ENCODE data around the gene METTL16.
"Not testable (repeated sequence)": the region's sequence is repeated elsewhere in the genome, so short reads cannot be mapped to it uniquely, and the experiment has no call there.

Gene METTL16

GRCh38 chr17:2502871-2503580, 8.7 kb downstream of the METTL16 start:
- DNase-seq: no peak

GRCh38 chr17:2500446-2500845, 11.2 kb downstream of the METTL16 start:
- no peak for DNase-seq

- not testable (repeated sequence) for DNase-seq
Measured at GRCh38 chr17:2489286-2489685, 22.4 kb downstream of the METTL16 start.

- DNase-seq: no peak
Measured at GRCh38 chr17:2487306-2487705, 24.4 kb downstream of the METTL16 start.

GRCh38 chr17:2486709-2487108, 25.0 kb downstream of the METTL16 start:
- not testable (repeated sequence) for DNase-seq

GRCh38 chr17:2485970-2486369, 25.7 kb downstream of the METTL16 start:
- no peak for DNase-seq

GRCh38 chr17:2485543-2485942, 26.1 kb downstream of the METTL16 start:
- no peak for DNase-seq

- DNase-seq: no peak
Measured at GRCh38 chr17:2484876-2485275, 26.8 kb downstream of the METTL16 start.

- no peak for DNase-seq
Measured at GRCh38 chr17:2483084-2483483, 28.6 kb downstream of the METTL16 start.

GRCh38 chr17:2482218-2482617, 29.5 kb downstream of the METTL16 start:
- no peak for DNase-seq

- DNase-seq: no peak
Measured at GRCh38 chr17:2481760-2482159, 29.9 kb downstream of the METTL16 start.

GRCh38 chr17:2478458-2478857, 33.2 kb downstream of the METTL16 start:
- DNase-seq: no peak

- no peak for DNase-seq
Measured at GRCh38 chr17:2475056-2475455, 36.6 kb downstream of the METTL16 start.

- DNase-seq: no peak
Measured at GRCh38 chr17:2474371-2474770, 37.3 kb downstream of the METTL16 start.

- no peak for DNase-seq
Measured at GRCh38 chr17:2468270-2468669, 43.4 kb downstream of the METTL16 start.

- no peak for DNase-seq
Measured at GRCh38 chr17:2466931-2467330, 44.8 kb downstream of the METTL16 start.

- no peak for DNase-seq
Measured at GRCh38 chr17:2462481-2462880, 49.2 kb downstream of the METTL16 start.

- DNase-seq: no peak
Measured at GRCh38 chr17:2459917-2460271, 51.8 kb downstream of the METTL16 start.

GRCh38 chr17:2457913-2458312, 53.8 kb downstream of the METTL16 start:
- no peak for DNase-seq

- DNase-seq: no peak
Measured at GRCh38 chr17:2456475-2456874, 55.2 kb downstream of the METTL16 start.

GRCh38 chr17:2455956-2456355, 55.7 kb downstream of the METTL16 start:
- no peak for DNase-seq

- DNase-seq: no peak
Measured at GRCh38 chr17:2453866-2454265, 57.8 kb downstream of the METTL16 start.

- DNase-seq: no peak
Measured at GRCh38 chr17:2453325-2453724, 58.4 kb downstream of the METTL16 start.

- no peak for DNase-seq
Measured at GRCh38 chr17:2452216-2452750, 59.4 kb downstream of the METTL16 start.

- no peak for DNase-seq
Measured at GRCh38 chr17:2450016-2450650, 61.6 kb downstream of the METTL16 start.
